H9 (cell line): Measurements from ENCODE around the gene RICTOR. TPM values are rescaled to one million over a fixed set of nuclear protein-coding genes. Genes with fewer than 3 reads are reported as not detected.

Experiments
- DNase-seq: peaks from one replicate; pipeline ENCODE4 v3.0.0-alpha.2; 2017
- H2AFZ ChIP-seq: one replicate; pipeline ENCODE4 v1.6.1; 2013; ENCODE audit warnings: mild to moderate bottlenecking, low read length, control low read depth, moderate library complexity
- H2AK5ac ChIP-seq: 2 replicates; pipeline ENCODE4 v1.6.1; 2013; ENCODE audit warnings: low read length, control low read depth, mixed read lengths; ENCODE audit not compliant: insufficient read length
- H2BK120ac ChIP-seq: one replicate; pipeline ENCODE4 v1.6.1; 2013; ENCODE audit warnings: low read depth, mild to moderate bottlenecking, low read length, control low read depth, inconsistent platforms; ENCODE audit not compliant: poor library complexity, severe bottlenecking
- H2BK12ac ChIP-seq: 2 replicates; pipeline ENCODE4 v1.6.1; 2013; ENCODE audit warnings: low read length, control low read depth, mixed read lengths, low read depth; ENCODE audit not compliant: insufficient read length
- H2BK15ac ChIP-seq: 2 replicates; pipeline ENCODE4 v1.6.1; 2013; ENCODE audit warnings: low read depth, low read length, control low read depth
- H2BK20ac ChIP-seq: one replicate; pipeline ENCODE4 v1.6.1; 2013; ENCODE audit warnings: low read depth, mild to moderate bottlenecking, low read length, control low read depth, inconsistent platforms; ENCODE audit not compliant: poor library complexity, severe bottlenecking
- H2BK5ac ChIP-seq: 2 replicates; pipeline ENCODE4 v1.6.1; 2013; ENCODE audit warnings: low read length, control low read depth, mixed read lengths; ENCODE audit not compliant: insufficient read length
- H3K14ac ChIP-seq: 2 replicates; pipeline ENCODE4 v1.6.1; 2013; ENCODE audit warnings: low read length, control low read depth; ENCODE audit not compliant: insufficient read depth
- H3K18ac ChIP-seq: 2 replicates; pipeline ENCODE4 v1.6.1; 2013; ENCODE audit warnings: low read depth, mild to moderate bottlenecking, mixed read lengths, low read length, control low read depth; ENCODE audit not compliant: insufficient read length
- H3K23ac ChIP-seq: 2 replicates; pipeline ENCODE4 v1.6.1; 2013; ENCODE audit warnings: low read length, control low read depth, mixed read lengths, low read depth; ENCODE audit not compliant: insufficient read length
- H3K23me2 ChIP-seq: 2 replicates; pipeline ENCODE4 v1.6.1; 2013; ENCODE audit warnings: low read depth, mild to moderate bottlenecking, mixed read lengths, low read length, control low read depth; ENCODE audit not compliant: insufficient read length, poor library complexity, severe bottlenecking
- H3K27ac ChIP-seq: 2 replicates; pipeline ENCODE4 v1.5.1; 2013; ENCODE audit warnings: low read length, control low read depth, mixed read lengths, low read depth; ENCODE audit not compliant: insufficient read length
- H3K27me3 ChIP-seq: 2 replicates; pipeline ENCODE4 v1.6.1; 2013; ENCODE audit warnings: low read length, control low read depth, inconsistent platforms; ENCODE audit not compliant: insufficient read depth
- H3K4ac ChIP-seq: 2 replicates; pipeline ENCODE4 v1.6.1; 2013; ENCODE audit warnings: low read depth, mild to moderate bottlenecking, control low read depth, inconsistent platforms, low read length, moderate library complexity
- H3K4me1 ChIP-seq: 2 replicates; pipeline ENCODE4 v1.6.1; 2013; ENCODE audit warnings: low read length, control low read depth, inconsistent platforms; ENCODE audit not compliant: insufficient read depth
- H3K4me2 ChIP-seq: 2 replicates; pipeline ENCODE4 v1.6.1; 2013; ENCODE audit warnings: low read length, control low read depth, mixed read lengths; ENCODE audit not compliant: insufficient read length, insufficient read depth
- H3K56ac ChIP-seq: 2 replicates; pipeline ENCODE4 v1.6.1; 2013; ENCODE audit warnings: low read depth, mild to moderate bottlenecking, mixed read lengths, low read length, control low read depth; ENCODE audit not compliant: insufficient read length
- H3K79me1 ChIP-seq: 2 replicates; pipeline ENCODE4 v1.6.1; 2013; ENCODE audit warnings: low read depth, mild to moderate bottlenecking, moderate library complexity, low read length, control low read depth, inconsistent platforms; ENCODE audit not compliant: insufficient read depth, poor library complexity, severe bottlenecking
- H3K79me2 ChIP-seq: 2 replicates; pipeline ENCODE4 v1.6.1; 2013; ENCODE audit warnings: low read length, control low read depth, inconsistent platforms; ENCODE audit not compliant: insufficient read depth
- H3K9ac ChIP-seq: 2 replicates; pipeline ENCODE4 v1.6.1; 2013; ENCODE audit warnings: low read length, control low read depth, mixed read lengths; ENCODE audit not compliant: insufficient read length; ENCODE audit errors: extremely low read depth
- H3K9me3 ChIP-seq: one replicate; pipeline ENCODE4 v1.6.1; 2013; ENCODE audit warnings: low read depth, low read length, inconsistent platforms; ENCODE audit not compliant: control insufficient read depth
- H3T11ph ChIP-seq: one replicate; pipeline ENCODE4 v1.6.1; 2013; ENCODE audit warnings: mild to moderate bottlenecking, low read length, control low read depth, inconsistent platforms
- H4K20me1 ChIP-seq: one replicate; pipeline ENCODE4 v1.6.1; 2013; ENCODE audit not compliant: control insufficient read depth, insufficient read length, insufficient read depth
- H4K5ac ChIP-seq: 2 replicates; pipeline ENCODE4 v1.6.1; 2013; ENCODE audit warnings: low read depth, mild to moderate bottlenecking, mixed read lengths, low read length, control low read depth; ENCODE audit not compliant: insufficient read length
- H4K8ac ChIP-seq: replicated peaks from 2 replicates; pipeline ENCODE4 v1.6.1; 2013; ENCODE audit warnings: low read length, control low read depth, mixed read lengths, low read depth; ENCODE audit not compliant: insufficient read length
- H4K91ac ChIP-seq: 2 replicates; pipeline ENCODE4 v1.6.1; 2013; ENCODE audit warnings: low read depth, mild to moderate bottlenecking, moderate library complexity, mixed read lengths, low read length, control low read depth; ENCODE audit not compliant: insufficient read length
- H3K27ac Mint-ChIP-seq, 3 experiments: 2 replicates in 2 of 3; 3 replicates in 1 of 3; pipeline ENCODE4 v1.8.0; 2020 to 2021; ENCODE audit warnings: mixed read lengths in 3 of 3, mild to moderate bottlenecking in 1 of 3, moderate library complexity in 1 of 3
- H3K27me3 Mint-ChIP-seq: 2 replicates; pipeline ENCODE4 v1.8.0; 2021; ENCODE audit warnings: low read depth, mild to moderate bottlenecking, moderate library complexity, mixed read lengths
- H3K36me3 Mint-ChIP-seq, 3 experiments: 2 replicates in 2 of 3; 3 replicates in 1 of 3; pipeline ENCODE4 v1.8.0; 2020 to 2021; ENCODE audit warnings: low read depth in 3 of 3, mixed read lengths in 3 of 3; ENCODE audit not compliant: insufficient read depth in 1 of 3
- H3K4me1 Mint-ChIP-seq, 2 experiments: 2 replicates each; pipeline ENCODE4 v1.8.0; 2020; ENCODE audit warnings: mixed read lengths in 2 of 2
- H3K4me3 Mint-ChIP-seq, 2 experiments: 2 replicates in 1 of 2; 3 replicates in 1 of 2; pipeline ENCODE4 v1.8.0; 2020 to 2021; ENCODE audit warnings: mild to moderate bottlenecking in 2 of 2, mixed read lengths in 2 of 2, moderate library complexity in 1 of 2
- H3K9me3 Mint-ChIP-seq, 2 experiments: 2 replicates in 1 of 2; 3 replicates in 1 of 2; pipeline ENCODE4 v1.8.0; 2020; ENCODE audit warnings: mild to moderate bottlenecking in 2 of 2, mixed read lengths in 2 of 2, moderate library complexity in 1 of 2
- CTCF ChIP-seq: fragments of 200-600 bp; sonication (generic); conservative IDR thresholded peaks from 3 replicates; pipeline ENCODE4 v1.8.0; 2021; ENCODE audit warnings: antibody characterized with exemption, mild to moderate bottlenecking
- WGBS: extraction: QIAGEN DNeasy Blood & Tissue Kit; methylation state at CpG from one replicate; pipeline ENCODE4 v1.1.7; 2013; ENCODE audit warnings: missing lambda C conversion rate, low lambda C conversion rate, mixed read lengths; ENCODE audit not compliant: insufficient read length; ENCODE audit errors: extremely low coverage; 5-methylcytosine and 5-hydroxymethylcytosine counted together
- total RNA-seq: library from RNA; stranded (reverse); gene quantifications from 2 replicates; pipeline ENCODE4 v1.2.1, GENCODE V29; 2021

Gene RICTOR
- total RNA-seq, 1 experiment from 2014 or later, result 20.9 TPM

- DNase-seq, result no peak
- Histone ChIP-seq H2BK120ac (no peak overlapping the region), H3T11ph (no peak overlapping the region), H3K79me1 (no peaks in the 10 kb centered on the region), H2BK20ac (no peak overlapping the region), H2BK15ac (no peak overlapping the region), H3K9me3 (no peaks in the 10 kb centered on the region), H3K56ac (no peak overlapping the region), H2BK12ac (no peak overlapping the region), H3K23ac (no peak overlapping the region), H4K5ac (no peak overlapping the region), H3K9ac (no peak overlapping the region), H3K27me3 (no peaks in the 10 kb centered on the region), H4K20me1 (no peaks in the 10 kb centered on the region), H3K14ac (no peak overlapping the region), H4K8ac (no peak overlapping the region), H3K23me2 (no peaks in the 10 kb centered on the region), H3K18ac (no peak overlapping the region), H3K4me1 (no peaks in the 10 kb centered on the region), H4K91ac (no peak overlapping the region), H2AFZ (no peak overlapping the region), H3K27ac (no peak overlapping the region), H2BK5ac (no peak overlapping the region), H3K79me2 (no peaks in the 10 kb centered on the region), H3K4me2 (no peak overlapping the region), H3K4ac (no peak overlapping the region), H2AK5ac (no peak overlapping the region)
- H3K4me3 Mint-ChIP-seq, result no peak overlapping the region
- no peaks in the 10 kb centered on the region for H3K27me3 Mint-ChIP-seq
- peak; percentile 25; the same call in 2 of the 3 replicates for TF ChIP-seq CTCF
- no CpG with 5 or more reads among the region's 5 CpGs for WGBS
- no peaks in the 10 kb centered on the region for H3K4me1 Mint-ChIP-seq
- peaks cover 9 to 17% of the 10 kb centered on the region in 2 experiments; a peak in 4 of 5 replicates for H3K9me3 Mint-ChIP-seq
- H3K36me3 Mint-ChIP-seq, result peaks cover 1 to 9% (median 4%) of the 10 kb centered on the region in 3 experiments; a peak in 6 of 7 replicates
- no peak overlapping the region for H3K27ac Mint-ChIP-seq
Observed at GRCh38 chr5:38899936-38900335, 174.3 kb downstream of the RICTOR start.
